22Rv1 (cell line): ENCODE data around the gene NOTCH2.

Source experiments
- H3K27ac ChIP-seq: fragments of 450-650 bp; 2 replicates; pipeline ENCODE4 v1.5.1; 2017
- ZFX ChIP-seq: fragments of 450-650 bp; IDR thresholded peaks from 2 replicates; pipeline ENCODE4 v1.6.1; 2017; ENCODE audit warnings: antibody characterized with exemption, borderline replicate concordance
- TF ChIP-seq, protein P1 (sequence below): fragments of 450-650 bp; IDR thresholded peaks from 2 replicates; pipeline ENCODE4 v1.5.1; 2017; ENCODE audit warnings: mild to moderate bottlenecking

NOTCH2 gene

DNA sequence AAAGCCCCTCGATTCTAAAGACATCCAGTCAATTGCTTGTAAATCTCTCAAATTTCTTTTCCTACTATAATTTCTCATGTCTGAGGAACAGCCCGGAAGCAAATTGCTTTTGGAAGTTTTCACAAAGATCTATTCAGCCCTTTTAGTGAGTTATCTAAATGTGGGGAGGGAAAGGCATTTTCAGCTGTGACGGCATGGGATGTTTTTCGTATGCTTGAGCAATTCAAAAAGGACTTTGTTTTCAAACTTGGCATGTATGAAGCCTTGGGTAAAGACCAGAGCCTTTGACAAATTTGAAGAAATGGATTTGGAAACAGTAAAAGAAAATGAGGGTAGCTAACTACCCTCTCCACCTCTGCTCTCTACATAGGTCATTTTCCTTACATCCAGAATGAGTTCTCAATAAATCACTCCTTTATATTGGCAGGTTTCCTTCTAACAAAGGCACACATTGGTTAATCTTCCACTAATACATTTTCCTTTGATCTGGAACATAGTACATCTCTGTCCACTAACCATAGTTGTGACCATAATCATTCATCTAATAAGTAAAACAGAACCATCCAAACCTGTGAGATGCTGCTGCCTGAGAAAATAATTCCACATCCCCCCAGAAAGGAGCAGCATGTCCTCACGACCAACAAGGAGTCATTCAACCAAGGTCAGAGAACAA, 107.0 kb downstream of the NOTCH2 start:
- TF ChIP-seq, protein P1, sequence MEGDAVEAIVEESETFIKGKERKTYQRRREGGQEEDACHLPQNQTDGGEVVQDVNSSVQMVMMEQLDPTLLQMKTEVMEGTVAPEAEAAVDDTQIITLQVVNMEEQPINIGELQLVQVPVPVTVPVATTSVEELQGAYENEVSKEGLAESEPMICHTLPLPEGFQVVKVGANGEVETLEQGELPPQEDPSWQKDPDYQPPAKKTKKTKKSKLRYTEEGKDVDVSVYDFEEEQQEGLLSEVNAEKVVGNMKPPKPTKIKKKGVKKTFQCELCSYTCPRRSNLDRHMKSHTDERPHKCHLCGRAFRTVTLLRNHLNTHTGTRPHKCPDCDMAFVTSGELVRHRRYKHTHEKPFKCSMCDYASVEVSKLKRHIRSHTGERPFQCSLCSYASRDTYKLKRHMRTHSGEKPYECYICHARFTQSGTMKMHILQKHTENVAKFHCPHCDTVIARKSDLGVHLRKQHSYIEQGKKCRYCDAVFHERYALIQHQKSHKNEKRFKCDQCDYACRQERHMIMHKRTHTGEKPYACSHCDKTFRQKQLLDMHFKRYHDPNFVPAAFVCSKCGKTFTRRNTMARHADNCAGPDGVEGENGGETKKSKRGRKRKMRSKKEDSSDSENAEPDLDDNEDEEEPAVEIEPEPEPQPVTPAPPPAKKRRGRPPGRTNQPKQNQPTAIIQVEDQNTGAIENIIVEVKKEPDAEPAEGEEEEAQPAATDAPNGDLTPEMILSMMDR, result no peak
- TF ChIP-seq ZFX, result no peak

DNA sequence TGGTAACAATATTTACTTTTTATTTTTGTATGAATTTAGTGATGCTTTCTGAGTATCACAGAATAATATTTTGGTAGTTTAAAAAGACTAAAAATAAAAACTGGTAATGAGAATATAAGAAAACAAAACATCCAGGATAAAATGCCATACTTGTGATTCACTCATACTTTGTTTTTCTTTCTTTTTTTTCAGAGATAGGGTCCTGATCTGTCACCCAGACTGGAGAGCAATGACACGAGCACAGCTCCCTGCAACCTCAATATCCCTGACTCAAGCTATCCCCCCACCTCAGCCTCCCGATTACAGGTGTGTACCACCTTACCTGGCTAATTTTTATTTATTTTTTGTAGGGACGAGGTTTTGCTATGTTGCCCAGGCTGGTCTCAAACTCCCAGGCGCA, 109.0 kb downstream of the NOTCH2 start:
- TF ChIP-seq ZFX, result no peak
- TF ChIP-seq, protein P1, result no peak
- H3K27ac ChIP-seq, result no peak overlapping the region

More for the DNA sequence above, 107.0 kb downstream of the NOTCH2 start:
- H3K27ac ChIP-seq, result no peak overlapping the region

DNA sequence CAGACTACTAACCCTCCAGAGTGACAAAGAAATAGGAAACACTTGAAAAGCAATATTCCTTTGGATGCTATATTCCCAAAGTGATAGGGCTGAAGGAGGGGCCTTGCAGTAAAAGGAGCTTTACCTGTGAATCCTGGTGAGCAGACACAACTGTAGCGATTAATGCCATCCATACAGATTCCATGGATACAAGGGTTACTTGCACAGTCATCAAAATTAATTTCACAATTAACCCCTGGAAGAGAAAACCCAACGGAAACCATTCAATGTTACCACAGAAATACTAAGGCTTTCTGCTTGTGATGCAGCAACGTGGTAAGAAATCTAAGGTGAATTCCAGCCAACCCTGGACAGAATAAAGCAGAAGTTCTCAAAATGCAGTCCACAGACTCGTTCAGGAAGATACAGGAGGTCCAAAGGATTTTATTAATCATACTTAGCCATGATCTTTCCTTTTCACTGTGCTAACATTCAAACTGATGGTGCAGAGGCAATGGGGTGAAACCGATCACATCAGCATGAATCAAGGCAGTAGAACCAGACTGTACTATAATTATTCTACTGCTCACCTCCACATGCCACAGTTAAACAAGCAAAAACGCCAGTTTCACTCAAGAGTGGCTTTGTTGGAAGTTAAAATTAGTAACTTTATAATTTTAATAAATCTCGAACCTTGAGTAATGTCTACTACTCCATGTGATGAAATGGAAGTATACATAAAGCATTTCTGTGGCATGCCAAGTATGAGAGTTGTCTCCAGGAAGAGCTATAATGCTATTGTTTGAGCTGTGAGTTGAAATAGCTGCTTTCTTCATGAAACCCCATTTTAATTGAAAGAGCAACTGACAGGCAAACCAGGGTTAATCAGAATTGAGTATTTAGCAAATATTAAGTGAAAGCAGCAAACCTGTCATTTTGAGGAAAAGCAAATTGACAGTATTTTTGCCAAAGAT, 109.9 kb downstream of the NOTCH2 start:
- H3K27ac ChIP-seq, result no peak overlapping the region
- no peak for TF ChIP-seq ZFX
- TF ChIP-seq, protein P1, result no peak

DNA sequence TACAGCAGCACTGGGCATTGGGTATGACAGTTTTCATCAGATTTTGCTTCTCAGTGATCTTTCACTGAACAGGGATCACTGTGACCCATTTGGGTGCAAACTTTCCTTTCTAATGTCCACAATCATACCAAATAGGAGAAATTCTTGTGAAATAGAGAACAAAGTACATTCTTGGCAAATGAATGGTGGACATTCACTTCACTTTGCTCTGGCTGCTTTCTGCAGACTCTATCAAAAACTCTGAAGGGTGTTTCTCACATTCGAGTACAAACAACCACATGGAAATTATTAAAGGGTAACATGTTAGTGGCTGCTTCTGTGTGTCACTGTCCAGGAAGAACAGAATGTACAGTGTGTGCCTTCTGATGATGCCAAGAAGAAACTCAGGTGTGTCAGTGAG, 111.2 kb downstream of the NOTCH2 start:
- TF ChIP-seq ZFX, result no peak
- TF ChIP-seq, protein P1, result no peak
- no peak overlapping the region for H3K27ac ChIP-seq

DNA sequence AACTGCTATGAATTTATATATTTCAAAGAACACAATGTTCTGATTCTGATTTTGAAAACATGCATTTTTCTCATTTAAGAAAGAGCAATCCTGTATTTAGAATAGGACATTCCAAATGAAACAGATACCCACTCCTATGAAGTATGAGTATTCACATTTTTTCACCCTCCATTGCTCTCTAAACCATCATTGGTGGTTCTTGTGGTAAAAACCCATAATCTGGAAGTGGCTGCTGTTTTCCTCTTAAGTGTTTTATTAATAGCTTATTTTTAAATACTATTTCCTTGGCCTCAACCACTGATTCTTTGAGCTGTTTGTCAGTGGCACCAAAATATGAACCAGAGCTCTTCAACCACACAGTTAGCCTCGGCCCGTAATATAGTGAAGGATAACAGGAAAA, 113.2 kb downstream of the NOTCH2 start:
- TF ChIP-seq ZFX, result no peak
- TF ChIP-seq, protein P1, result no peak
- H3K27ac ChIP-seq, result no peak overlapping the region

DNA sequence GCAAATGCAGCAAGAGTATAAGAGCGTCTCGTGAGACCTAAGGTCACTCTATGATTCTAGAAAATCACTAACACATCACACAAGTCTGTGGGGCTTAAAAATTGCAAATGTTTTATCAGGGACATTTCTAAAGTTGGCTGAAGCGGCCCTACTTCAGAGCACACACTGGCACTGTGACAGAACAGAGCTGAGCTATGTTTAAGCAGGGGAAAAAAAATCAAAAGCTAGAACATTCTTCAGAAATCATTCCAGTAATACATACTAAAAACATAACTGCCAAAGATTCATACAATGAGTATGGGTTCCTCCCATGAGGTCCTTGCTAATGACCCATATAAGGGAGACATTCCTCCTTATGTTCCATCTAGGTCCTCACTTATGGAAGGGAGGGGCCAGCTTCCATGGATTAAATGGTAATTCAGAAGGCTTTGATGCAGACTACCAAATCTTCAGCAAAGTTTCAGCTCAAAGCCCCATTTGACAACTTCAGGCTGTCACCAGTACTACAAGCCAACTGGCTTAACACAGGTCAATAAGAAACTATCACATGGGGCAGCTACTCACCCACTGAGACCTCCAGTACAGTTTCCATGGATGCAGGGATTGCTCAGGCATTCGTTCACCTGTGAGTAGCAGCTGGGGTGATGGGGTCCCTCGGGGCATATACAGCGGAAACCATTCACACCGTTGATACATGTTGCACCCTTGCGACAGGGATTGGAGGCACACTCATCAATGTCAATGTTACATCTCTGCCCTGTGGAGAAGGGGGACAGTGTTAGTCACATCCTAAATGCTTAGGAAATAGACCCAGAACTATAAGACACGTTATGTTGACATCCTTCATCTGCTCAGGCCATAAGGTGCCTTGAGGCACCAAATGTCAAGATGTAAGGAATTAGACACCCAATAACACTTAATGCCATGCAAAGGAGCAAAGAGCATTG, 114.7 kb downstream of the NOTCH2 start:
- no peak for TF ChIP-seq ZFX
- H3K27ac ChIP-seq, result no peak overlapping the region
